Stimulated activated CD4-positive, alpha-beta T cell treated with anti-CD3 and anti-CD28 coated beads, Interleukin-12 subunit alpha, Interleukin-12 subunit beta, amount 100 ng/mL, for 48 hours (primary cell): ENCODE results near the gene THSD4.
"Not testable (repeated sequence)": the region's sequence is repeated elsewhere in the genome, so short reads cannot be mapped to it uniquely, and the experiment has no call there.

Experiments
- DNase-seq, 3 donors: peaks; one replicate each; pipeline ENCODE4 v3.0.0-alpha.2; 2020; ENCODE audit warnings: low read depth in 2 of 3, low spot score in 1 of 3

The THSD4 gene

DNA sequence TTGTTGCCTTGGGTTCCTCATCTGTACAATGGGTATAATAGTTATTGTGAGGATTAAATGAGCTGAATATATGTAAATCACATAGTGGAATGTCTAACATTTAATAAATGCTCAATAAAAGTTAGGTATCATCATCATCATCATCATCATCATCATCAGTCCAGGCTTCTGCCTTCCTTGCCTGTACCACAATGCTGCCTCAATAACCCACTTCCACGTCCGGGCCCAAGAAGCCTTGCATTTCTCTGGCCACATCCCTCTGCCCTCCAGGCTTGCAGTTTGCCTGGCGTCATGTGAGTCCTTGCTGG, 137.4 kb downstream of the THSD4 start:
- DNase-seq: no peak

DNA sequence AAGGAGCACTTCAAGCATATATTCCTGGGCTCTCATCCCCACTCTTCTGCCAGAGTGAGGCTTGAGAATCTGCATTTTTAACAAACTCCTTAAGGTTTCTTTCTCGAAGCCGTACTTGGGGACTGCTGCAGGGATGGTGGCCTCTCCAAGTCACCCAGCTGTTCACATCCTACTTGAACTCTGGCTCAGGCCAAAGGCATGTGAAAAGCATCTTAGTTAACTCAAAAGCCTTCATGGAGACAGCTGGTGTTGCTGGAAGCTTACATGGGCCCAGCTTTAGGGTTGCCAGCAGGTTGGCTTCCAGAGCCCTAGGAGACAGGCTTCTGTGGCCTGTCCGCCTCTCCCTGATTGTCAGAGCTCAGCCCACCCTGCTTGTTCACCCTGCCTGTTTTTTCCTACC, 139.2 kb downstream of the THSD4 start:
- no peak for DNase-seq

DNA sequence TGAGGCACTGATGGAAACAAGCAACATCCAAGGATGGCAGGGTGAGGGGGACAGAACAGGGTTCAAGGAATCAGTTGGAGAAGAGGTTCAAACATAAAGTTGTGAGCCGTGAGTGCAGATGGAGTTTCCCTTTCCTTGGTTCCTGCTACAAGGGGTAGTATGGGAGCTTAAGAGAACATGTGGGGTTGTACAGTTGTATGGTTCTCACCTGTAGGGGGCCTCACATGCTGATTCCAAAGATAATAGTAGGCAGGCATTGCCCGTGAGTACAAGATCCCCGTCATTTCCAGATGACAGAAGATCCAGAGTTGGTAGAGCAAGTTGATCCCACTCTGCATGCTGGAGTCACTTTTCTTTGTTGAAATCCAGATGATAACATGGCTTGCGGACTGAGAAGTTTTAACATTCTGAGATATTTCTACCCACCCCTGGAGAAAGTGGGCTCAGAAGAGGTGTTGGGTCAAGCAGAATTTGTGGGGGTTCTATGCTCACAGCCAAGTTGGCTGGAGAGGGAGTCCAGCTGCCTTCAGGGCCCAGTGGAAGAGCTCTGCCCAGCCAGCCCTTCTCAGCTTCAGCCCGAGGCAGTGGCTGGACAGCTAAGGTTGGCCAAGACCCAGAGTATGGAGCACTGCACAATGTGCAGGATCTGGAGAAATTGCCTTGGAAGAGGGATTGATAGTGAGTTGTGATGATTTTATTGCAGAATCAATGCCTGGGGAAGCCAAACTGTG, 141.8 kb downstream of the THSD4 start:
- DNase-seq: no peak

DNA sequence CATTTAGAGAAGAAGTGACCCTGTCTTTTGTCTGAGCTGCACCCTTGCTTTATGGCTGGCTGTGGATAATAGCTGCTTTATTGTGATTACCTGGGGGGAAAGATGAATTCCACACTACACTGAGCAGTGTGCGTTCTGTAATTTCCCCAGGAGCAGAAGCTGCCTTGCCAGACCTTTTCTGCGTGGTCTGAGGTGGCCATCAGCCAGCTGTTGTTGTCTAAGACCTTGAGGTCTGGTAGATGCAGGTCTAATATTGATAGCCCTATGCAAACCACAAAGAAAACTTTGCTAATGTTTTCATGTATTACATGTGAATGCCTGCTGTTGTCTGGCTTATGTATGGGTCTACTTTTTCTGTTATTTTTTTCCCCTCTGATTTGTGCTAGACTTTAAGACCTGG, 144.6 kb downstream of the THSD4 start:
- DNase-seq: no peak

DNA sequence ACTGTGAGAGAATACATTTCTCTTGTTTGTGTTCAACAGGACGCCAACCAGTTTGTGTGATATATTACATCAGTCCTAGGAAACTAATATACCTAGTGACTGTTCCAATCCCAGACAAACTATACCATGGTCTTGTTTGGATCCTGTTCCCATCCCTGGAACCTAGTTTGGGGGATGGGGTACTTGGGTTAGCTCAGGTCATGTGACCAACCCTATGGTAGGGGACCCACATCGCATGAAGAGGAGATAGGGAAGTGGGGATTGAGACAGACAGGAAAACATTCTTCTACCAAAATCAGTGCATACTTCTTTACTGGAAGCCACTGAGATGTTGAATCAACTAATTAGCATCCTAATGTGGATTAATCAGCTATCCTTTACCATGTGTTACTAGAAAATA, 146.1 kb downstream of the THSD4 start:
- no peak for DNase-seq

DNA sequence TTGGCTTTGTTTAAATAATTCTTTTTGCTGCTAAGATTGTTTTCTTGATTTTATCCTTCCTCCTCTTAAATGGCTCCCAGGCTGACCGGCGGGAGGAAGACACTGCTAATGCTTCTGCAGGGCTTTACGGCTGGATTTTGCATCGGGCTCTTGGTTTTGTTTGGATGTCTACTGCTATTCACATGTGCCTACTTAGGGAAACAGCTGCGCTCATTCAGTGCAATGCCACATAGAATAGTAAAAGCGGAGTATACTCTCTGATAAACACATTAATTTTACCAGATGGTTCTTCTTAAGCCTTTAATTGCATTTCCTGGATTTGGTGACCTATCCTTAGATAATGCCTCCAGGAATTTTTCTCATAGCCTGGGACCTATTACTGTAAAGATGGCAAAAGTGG, 146.6 kb downstream of the THSD4 start:
- DNase-seq: no peak

DNA sequence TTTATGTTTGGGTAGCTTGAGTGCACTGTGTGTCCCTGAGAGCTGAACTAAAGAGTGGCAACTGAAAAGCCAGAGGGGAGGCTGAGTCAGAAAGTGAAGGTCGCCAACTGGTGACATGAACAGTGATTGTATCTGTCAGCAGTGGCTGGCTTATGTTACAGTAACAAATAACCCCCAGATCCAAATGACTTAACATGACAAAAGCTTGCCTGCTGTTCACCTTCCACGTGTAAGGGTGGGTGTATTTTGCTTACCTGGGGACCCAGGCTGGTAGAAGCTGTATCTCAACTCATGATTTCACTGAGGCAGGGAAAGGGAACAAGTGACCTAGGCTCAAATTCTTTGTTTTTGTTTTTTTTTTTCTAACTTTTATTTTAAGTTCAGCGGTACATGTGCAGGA, 147.3 kb downstream of the THSD4 start:
- DNase-seq: no peak

DNA sequence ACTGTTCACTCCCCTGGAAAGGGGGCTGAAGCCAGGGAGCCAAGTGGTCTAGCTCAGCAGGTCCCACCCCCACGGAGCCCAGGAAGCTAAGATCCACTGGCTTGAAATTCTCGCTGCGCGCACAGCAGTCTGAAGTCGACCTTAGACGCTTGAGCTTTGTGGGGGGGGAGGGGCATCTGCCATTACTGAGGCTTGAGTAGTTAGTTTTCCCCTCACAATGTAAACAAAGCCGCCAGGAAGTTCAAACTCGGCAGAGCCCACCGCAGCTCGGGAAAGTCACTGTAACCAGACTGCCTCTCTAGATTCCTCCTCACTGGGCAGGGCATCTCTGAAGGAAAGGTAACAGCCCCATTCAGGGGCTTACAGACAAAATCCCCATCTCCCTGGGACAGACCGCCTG, 150.3 kb downstream of the THSD4 start:
- DNase-seq: not testable (repeated sequence)

DNA sequence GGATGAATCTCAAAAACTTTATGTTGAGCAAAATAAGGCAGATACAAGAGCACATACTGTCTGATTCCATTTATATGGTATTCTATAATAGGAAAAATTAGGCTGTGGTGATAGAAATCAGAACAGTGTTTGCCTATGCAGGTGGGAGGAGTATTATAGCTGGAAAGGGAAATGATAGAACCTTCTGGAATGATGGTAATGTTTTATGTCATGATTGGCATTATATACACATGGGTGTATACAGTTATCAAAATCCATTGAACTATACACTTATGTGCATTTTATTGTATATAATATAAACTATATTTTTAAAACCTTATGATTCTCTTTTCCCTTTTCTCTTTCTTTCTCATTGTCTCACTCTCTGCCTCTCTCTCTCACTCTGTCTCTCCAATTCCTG, 156.1 kb downstream of the THSD4 start:
- no peak for DNase-seq

DNA sequence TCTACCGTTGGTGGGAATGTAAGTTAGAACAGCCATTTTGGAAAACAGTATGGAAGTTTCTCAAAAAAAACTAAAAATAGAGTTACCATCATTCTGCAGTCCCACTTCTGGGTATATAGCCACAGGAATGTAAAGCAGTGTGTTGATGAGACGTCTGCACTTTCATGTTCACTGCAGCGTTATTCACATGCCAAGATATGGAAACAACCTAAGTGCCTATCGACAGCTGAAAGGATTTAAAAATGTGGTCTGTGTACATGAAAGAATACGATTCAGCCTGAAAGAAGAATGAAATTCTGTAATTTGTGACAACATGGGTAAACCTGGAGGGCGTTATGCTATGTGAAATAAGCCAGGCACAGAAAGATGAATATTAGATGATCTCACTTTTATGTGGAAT, 157.7 kb downstream of the THSD4 start:
- no peak for DNase-seq

DNA sequence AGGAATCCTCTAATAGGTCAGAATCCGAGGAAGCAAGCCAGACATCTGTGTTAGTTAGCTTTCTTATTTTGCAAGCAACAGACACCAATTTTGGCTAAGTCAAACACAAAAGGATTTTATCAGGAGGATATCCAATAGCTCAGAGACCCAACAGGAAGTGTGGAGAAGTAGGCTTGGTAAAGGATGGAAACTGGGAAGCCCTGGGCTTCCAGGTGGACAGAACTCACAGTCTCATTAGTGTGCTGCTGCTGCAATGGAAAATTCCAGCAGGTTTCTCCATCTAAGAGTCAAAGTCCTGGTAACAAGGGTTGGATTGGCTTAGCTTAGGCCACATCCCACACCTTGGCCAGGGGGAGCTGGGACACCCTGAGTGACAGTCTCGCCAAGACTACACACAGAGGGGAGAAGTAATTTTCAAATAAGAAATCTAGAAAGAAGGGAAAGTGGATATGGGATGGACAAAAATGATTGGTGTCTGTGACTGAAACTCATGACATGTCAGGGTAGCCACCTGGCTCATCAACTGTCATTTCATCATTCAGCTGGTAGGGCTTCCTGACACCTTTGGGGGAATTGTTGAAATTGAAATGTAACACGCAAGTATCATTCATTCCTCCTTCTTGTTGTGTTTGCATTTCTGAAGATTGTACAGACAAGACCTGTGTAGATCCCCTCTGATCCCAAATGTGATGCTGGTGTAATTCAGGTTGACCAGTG, 158.6 kb downstream of the THSD4 start:
- no peak for DNase-seq

DNA sequence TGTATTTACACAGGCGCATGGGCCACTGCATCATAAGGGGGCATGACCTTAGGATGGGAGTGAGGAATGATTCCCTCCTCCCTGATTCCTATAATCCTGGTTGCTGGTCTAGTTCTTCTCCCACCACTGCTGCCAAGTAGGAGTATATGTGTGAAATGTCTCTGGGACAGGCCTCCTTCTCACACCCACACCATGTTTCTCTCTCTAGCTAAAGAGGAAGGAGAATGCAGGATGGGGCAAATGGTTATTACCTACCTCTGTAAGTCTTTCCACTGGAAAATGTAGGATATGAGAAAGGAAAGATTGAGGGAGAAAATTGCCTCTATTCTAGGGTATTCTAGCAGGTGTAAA, 159.2 kb downstream of the THSD4 start:
- DNase-seq: no peak

DNA sequence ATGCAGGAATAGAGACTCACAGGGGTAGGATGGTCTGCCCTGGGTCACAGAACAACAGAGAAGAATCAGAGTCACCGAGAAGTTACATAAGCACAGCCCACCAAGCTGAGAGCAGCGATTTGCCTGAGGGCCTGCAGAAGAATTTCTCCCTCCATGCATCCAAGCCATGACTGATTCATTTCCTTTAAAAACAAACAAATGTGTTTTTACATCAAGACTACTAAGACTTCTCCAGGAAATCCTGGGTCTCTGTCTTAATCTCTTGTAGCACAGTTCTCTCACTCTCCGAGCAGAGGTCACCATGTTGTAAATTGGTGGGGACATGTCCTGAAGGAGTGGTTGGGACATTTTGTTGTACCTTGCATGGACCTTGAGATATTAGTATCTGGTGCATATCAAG, 159.8 kb downstream of the THSD4 start:
- DNase-seq: no peak

DNA sequence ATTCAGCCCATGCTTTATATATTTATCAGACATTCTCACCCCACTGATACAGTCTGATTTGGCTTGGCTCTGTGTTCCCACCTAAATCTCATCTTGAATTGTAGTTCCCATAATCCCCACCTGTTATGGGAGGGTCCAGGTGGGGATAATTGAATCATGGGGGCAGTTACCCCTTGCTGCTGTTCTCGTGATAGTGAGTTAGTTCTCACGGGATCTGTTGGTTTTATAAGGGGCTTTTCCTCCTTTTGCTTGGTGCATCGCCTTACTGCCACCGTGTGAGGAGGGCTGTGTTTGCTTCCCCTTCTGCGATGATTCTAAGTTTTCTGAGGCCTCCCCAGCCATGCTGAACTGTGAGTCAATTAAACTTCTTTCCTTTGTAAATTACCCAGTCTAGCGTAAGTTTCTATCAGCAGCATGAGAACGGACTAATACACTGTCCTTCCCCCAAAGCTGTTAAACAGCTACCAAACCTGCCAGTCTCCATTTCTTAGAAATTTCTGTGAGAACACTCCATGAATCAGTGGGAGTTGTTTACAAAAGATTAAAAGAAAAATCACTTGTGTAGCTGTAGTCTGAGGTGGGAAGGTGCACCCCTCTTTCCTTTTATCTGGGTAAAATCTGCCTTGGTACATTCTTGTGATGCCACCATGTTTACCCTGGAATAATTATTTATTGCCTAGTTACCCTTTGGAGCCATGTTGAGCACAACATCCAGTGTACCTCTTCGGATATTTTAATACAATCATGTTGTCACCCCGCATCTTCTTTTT, 160.5 kb downstream of the THSD4 start:
- DNase-seq: no peak

DNA sequence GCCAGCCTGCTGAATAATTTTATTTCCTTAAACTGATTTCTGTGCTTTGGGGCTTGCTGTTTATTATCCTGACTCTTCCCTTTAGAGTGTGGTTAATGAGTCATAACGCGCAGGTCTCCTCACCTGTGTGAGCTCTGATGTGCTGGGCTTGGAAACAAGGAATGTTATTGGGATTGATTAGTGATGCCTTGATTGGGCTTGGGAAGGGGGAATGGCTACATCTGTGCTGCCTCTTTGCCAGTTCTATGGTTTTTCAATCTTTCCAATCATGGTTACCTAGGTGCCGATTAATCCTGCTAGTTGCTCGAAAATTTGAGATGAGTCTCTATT, 161.0 kb downstream of the THSD4 start:
- no peak for DNase-seq

DNA sequence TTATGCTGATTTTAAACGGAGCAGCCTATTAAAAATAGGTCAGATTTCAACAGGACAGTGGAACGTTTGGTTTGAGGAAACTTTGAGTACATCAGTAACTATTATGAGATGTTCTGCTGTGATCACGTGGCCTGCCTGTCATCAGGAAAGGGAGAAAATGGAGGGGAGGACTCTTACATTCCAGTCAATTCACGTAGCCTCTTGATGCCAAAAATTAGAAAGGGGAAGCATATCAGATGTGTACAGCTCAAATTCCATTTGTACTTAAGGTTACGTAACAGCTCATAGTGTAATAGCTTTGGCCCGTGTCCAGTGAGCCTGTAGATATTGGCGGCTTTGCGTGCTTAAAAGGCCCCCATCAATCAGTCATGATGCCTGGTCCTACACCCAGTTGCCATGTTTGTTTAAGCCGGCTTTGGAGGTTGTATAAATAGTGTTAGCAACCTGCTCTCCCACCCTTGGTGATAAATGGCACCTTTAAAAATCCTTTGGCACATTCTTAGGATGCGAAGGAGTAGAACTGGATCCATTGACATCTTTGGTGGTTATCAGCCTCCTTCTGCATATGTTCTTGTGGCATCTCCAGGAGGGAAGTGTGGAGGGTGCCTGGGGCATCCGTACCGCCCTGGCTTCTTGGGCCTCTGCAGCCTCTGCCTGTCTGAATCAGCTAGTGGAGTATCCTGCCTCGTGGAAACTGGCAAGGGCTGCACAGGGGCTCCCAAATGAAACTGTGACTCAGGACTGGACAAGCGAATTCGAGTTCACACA, 163.9 kb downstream of the THSD4 start:
- DNase-seq: no peak

DNA sequence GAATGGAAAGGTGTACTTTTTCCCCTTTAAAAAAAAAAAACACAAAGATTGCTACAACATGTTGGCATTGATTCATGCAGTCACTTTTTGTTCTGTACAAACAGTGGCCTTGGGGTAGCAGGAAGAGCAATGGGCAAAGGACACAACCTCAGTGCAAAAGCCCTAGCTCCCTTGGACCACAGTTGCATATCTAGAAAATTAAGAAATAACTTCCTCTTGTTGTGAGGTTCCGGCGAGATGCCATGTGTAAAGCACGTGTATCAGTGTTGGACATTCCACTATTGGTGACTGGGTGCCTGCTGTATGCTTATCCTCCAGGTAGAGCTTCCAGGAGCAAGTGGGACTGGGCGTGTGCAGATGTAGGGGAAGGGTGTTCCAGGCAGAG, 164.5 kb downstream of the THSD4 start:
- DNase-seq: no peak

DNA sequence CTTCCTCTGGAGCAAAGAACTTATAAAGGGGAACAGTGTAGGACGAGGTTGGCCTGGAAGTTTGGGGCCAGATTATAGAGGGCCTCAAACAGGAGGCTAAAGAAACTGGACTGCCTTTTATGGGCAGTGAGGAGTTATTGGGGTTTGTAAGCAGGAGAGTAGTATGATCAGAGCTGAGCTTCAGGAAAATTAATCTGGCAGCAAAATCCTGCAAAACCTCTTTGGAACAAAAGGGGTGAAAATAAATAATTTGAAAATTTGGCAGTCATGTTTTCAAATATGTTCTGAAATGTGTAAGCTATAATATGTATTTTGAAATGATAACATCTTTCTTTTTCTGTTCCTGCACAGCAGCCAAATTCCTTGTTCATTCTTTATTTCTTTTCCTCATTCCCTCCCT, 164.9 kb downstream of the THSD4 start:
- DNase-seq: no peak

DNA sequence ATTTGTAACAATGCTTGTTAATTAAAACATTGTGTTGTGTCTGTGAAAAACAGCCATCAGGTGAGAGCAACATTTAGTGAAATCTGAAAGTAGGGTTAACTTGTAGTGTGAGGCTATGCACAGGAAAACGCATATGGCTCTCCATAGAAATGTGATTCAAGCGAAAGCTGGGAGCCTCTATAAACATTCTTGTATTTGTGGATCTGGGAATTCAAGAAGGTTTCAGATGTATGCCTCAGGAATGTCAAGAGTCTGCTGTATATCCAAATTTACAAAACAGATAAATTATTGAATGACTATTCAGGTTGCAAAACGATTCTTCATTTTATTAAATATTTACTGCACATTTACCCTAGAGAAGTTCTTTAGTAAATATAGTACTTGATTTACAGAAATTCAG, 166.0 kb downstream of the THSD4 start:
- DNase-seq: no peak

DNA sequence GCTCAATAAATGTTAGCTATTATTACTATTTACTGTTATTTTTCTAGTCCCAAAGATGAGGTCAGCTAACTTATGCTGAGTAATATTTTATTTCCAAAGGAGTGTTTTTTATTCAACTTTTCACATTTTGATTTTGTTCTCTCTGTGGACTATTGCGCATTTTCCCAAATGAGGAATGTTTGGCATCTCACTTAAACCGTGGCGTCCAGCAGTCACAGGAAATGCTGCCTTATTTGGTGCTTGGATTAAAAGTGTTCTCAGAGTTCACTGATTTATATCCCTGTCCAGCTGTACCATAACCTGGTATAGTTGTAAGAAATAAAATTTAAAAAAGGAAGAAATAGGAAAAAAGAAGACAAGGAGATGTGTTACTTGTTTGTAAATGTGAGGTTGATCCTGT, 166.8 kb downstream of the THSD4 start:
- DNase-seq: no peak

DNA sequence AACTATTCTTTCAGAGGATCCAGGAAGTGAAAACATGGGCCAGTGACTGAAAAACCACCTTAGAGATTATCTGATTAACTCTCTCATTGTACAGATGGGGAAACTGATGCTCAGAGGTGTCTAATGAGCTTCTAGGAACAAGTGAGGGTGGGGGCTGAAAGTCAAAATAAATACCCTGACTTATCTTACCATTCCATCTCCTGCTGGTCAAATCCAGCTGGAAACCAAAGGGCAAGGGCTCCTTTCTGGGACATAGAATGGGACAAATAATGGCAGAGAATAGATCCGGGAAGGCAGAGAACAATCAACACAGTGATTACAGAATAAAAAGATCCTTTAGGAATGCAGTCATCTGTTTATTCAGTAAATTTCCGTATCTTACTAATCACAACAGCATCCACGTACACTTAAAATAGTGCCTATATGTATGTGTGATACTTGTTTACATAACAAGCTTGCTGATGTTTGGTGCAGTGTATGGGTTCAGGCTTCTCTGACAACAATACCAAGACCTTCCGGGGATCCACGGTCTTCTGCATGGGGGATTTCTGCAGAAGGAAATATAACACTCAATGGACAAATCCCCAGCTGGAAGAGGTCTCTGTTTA, 173.2 kb downstream of the THSD4 start:
- DNase-seq: no peak

DNA sequence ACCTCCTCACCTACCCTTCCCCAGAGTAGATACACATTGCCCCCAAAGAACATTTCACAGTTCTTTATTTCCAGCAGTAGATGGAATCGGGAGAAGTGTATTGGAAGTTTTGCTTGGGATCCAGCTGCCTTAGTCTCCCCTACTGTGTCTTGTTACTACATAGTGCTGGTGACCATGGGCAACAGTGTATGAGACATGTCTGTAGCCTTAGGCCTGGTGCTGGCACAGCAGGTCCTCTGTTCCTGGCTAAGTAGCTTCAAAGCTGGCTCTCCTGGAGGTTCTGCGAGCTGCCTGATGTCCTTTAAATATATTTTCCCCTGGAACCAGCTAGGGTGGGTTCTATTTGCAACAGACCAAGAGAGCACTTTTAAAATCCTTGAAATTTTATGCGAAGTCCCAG, 174.7 kb downstream of the THSD4 start:
- no peak for DNase-seq
